GM12875 (cell line): ENCODE results near the gene SRP9.
"Not testable (repeated sequence)": the region's sequence is repeated elsewhere in the genome, so short reads cannot be mapped to it uniquely, and the experiment has no call there.

Source experiments
- H3K4me3 ChIP-seq: one replicate; pipeline ENCODE4 v1.5.1; 2011; ENCODE audit warnings: low read depth, low read length, control low read depth
- TF ChIP-seq, protein P1 (sequence below): IDR thresholded peaks from 2 replicates; pipeline ENCODE4 v1.5.1; 2011; ENCODE audit warnings: low read depth, mild to moderate bottlenecking, control low read depth, inconsistent platforms, low read length, moderate library complexity, borderline replicate concordance; ENCODE audit not compliant: insufficient read depth

The SRP9 gene

DNA sequence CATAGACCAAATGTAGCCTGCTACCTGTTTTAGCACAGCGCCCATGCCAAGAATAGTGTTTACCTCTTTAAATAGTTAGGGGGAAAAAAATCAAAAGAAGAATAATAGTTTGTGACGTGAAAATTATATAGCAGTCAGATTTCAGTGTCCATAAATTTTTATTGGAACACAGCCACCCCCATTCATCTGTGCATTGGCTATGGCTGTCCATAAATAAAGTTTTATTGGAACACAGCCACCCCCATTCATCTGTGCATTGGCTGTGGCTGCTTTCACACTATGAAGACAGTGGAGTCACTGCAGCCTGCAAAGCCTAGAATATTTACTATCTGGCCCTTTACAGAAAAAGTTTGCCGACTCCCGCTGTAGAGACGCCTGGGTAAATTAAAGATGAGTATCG, 53.2 kb downstream of the SRP9 start:
- TF ChIP-seq, protein P1, sequence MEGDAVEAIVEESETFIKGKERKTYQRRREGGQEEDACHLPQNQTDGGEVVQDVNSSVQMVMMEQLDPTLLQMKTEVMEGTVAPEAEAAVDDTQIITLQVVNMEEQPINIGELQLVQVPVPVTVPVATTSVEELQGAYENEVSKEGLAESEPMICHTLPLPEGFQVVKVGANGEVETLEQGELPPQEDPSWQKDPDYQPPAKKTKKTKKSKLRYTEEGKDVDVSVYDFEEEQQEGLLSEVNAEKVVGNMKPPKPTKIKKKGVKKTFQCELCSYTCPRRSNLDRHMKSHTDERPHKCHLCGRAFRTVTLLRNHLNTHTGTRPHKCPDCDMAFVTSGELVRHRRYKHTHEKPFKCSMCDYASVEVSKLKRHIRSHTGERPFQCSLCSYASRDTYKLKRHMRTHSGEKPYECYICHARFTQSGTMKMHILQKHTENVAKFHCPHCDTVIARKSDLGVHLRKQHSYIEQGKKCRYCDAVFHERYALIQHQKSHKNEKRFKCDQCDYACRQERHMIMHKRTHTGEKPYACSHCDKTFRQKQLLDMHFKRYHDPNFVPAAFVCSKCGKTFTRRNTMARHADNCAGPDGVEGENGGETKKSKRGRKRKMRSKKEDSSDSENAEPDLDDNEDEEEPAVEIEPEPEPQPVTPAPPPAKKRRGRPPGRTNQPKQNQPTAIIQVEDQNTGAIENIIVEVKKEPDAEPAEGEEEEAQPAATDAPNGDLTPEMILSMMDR, result no peak
- no peak overlapping the region for H3K4me3 ChIP-seq

DNA sequence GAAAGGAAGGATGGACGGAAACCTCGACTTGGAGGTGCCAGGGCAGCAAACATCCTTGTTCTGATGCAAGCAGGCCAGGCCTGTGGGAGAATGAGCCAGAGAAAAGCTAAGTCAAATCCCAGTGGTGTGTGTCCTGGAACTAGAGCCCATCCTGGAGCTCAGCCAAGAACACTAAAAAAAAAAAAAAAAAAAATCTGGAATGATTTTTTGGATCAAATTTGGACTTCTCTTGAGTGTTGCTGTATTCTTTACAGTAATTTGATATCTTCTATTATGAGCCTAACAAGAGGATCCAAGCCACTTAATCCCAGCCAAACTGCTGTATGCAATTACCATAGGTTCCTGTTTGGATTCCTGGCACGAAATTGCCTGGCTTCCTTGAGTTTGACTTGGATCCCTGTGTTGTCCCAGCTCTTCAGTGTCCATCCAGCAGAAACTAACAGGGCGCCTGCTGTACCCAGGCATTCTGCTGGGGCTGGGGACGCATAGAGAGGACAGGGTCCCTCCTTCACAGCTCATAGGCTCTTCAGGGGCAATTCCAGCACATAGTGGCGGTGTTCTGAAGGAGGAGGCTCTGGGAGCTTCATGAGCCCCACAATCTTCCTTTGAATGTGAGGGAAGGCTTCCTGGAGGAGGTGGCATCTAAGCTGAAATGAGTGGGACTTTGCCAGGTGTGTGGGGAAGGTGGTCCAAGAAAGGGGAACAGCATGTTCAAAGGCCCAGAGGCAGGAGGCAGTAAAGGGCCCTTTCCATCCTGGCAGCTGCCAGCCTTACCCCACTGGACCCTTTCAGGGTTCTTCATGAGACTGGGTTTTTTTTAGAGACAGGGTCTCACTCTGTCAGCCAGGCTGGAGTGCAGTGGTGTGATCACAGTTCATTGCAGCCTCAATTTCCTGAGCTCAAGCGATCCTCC, 57.0 kb downstream of the SRP9 start:
- TF ChIP-seq, protein P1, result no peak

DNA sequence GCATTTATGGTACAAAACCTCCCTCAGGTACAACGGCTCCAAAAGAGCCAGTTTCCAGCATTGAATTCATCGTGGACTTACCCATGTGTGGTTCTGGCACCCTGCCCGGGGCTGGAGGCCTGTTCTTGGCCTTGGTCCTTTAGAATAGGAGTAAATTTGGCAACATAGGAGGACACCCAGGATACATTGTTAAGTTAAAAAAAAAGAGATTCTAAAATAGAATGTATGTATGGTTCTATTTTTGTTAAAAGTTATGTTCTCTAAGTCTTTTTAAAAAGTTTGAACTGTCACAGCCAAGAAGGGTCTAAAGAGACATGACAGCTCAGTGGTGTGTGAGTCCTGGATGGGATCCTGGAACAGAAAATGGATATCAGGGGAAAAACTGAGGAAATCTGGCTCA, 58.2 kb downstream of the SRP9 start:
- no peak overlapping the region for H3K4me3 ChIP-seq
- TF ChIP-seq, protein P1, result no peak

More for the DNA sequence above, 57.0 kb downstream of the SRP9 start:
- H3K4me3 ChIP-seq, result no peak overlapping the region

DNA sequence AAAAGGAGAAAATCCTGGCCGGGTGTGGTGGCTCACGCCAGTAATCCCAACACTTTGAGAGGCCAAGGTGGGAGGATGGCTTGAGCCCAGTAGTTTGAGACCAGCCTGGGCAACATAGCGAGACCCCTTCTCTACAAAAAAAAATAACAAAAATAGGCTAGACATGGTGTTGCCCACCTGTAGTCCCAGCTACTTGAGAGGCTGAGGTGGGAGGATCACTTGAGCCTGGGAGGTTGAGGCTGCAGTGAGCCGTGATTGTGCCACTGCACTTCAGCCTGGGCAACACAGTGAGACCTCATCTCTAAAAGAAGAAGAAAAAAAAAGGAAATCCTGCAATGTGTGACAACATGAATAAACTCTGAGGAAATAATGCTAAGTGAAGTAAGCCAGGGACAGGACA, 58.7 kb downstream of the SRP9 start:
- not testable (repeated sequence) for H3K4me3 ChIP-seq

DNA sequence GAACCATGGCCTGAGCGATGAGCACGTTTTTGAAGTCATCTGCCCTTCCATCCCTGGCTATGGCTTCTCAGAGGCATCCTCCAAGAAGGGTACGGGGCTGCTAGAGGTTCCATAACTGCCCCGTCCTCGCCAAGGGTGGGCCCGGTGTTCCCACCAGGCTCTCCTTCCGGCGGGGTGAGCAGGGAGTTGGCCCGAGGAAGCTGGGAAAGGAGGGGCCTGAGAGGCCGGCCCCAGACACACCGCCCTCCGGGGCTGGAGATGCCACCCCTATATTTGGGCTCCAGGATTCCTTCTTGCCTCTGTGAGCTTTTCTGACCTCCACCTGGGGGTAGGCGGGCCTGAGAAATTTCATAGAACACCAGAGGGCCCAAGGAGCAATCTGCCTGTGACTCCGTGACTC, 61.2 kb downstream of the SRP9 start:
- TF ChIP-seq, protein P1, result no peak
- no peak overlapping the region for H3K4me3 ChIP-seq
